HCT116 (cell line): ENCODE data around the gene LZIC. TPM values are rescaled to one million over a fixed set of nuclear protein-coding genes. Genes with fewer than 3 reads are reported as not detected.

Experiments
- ATAC-seq: fragments of 200-7000 bp; cut with Tn5 transposase; 2 replicates; pipeline ENCODE4 v1.9.1; 2020; ENCODE audit warnings: mild to moderate bottlenecking, moderate library complexity
- BruUV-seq: library from RNA; stranded (reverse); fragments of 400-500 nt; replicated peaks from 2 replicates; lab custom pipeline; 2021; lab: Mats Ljungman, UMichigan
- CTCF ChIA-PET: fragments of 300-600 bp; sonication (Branson Sonifier 250); formaldehyde crosslinking; loops from one replicate; lab custom pipeline; 2021; ENCODE audit warnings: antibody characterized with exemption; lab: Charles Lee
- POLR2A ChIA-PET: fragments of 300-600, 350-600 bp; sonication (Branson Sonifier 250); formaldehyde crosslinking; loops from one replicate; lab custom pipeline; 2021; ENCODE audit warnings: antibody characterized with exemption; lab: Charles Lee
- RAD21 ChIA-PET, 2 experiments: fragments of 300-600 bp; sonication (Branson Sonifier 250); formaldehyde crosslinking; loops; one replicate each; lab custom pipeline; 2023; ENCODE audit warnings: low total read pairs in 2 of 2; ENCODE audit not compliant: uncharacterized antibody in 2 of 2, unreplicated experiment in 2 of 2, low non-redundant PET in 1 of 2; lab: Charles Lee
- DNase-seq: peaks from one replicate; pipeline ENCODE4 v3.0.0-alpha.2; 2010; ENCODE audit warnings: low read depth, low spot score
- H2AFZ ChIP-seq: fragments of 200-600 bp; shearing (Covaris generic), sonication (generic); 2 replicates; pipeline ENCODE4 v1.6.1; 2017; ENCODE audit warnings: low read depth, mixed run types, mixed read lengths, antibody characterized with exemption, low read length; ENCODE audit not compliant: poor library complexity, severe bottlenecking
- H3K27ac ChIP-seq: 2 replicates; pipeline ENCODE4 v1.5.1; 2012; ENCODE audit warnings: low read depth, low read length
- H3K27me3 ChIP-seq: fragments of 200-600 bp; sonication (generic); 2 replicates; pipeline ENCODE4 v1.6.1; 2016; ENCODE audit warnings: mixed run types, low read length, mixed read lengths; ENCODE audit not compliant: insufficient read depth
- H3K36me3 ChIP-seq, 2 experiments: fragments of 200-500 bp in 1 of 2; fragments of 200-600 bp in 1 of 2; sonication (Bioruptor generic) in 1 of 2; sonication (generic) in 1 of 2; 2 replicates each; pipeline versions ENCODE4 v1.5.1 to v1.6.1; 2014 to 2016; ENCODE audit warnings: low read length in 2 of 2, inconsistent platforms in 1 of 2, mixed read lengths in 1 of 2, mixed run types in 1 of 2; ENCODE audit not compliant: insufficient read depth in 2 of 2, control insufficient read depth in 1 of 2
- H3K4me1 ChIP-seq, 2 experiments: fragments of 200-600 bp in 1 of 2; sonication (generic) in 1 of 2; 2 replicates each; pipeline versions ENCODE4 v1.5.1 to v1.6.1; 2012 to 2017; ENCODE audit warnings: low read length in 2 of 2, inconsistent platforms in 1 of 2, mild to moderate bottlenecking in 1 of 2, mixed read lengths in 1 of 2, mixed run types in 1 of 2, moderate library complexity in 1 of 2; ENCODE audit not compliant: insufficient read depth in 2 of 2, control insufficient read depth in 1 of 2
- H3K4me2 ChIP-seq: fragments of 200-600 bp; sonication (generic); 2 replicates; pipeline ENCODE4 v1.6.1; 2017; ENCODE audit warnings: mixed run types, low read length, mixed read lengths
- H3K4me3 ChIP-seq, 2 experiments: fragments of 200-600 bp in 1 of 2; sonication (generic) in 1 of 2; replicated peaks in 1 of 2; 2 replicates each; pipeline ENCODE4 v1.5.1; 2011 to 2016; ENCODE audit warnings: low read length in 2 of 2, control low read depth in 1 of 2, low read depth in 1 of 2, mild to moderate bottlenecking in 1 of 2, mixed read lengths in 1 of 2, mixed run types in 1 of 2
- H3K79me2 ChIP-seq: fragments of 200-600 bp; sonication (generic); 2 replicates; pipeline ENCODE4 v1.6.1; 2017; ENCODE audit warnings: mild to moderate bottlenecking, mixed run types, low read length, moderate library complexity, mixed read lengths; ENCODE audit not compliant: insufficient read depth
- H3K9ac ChIP-seq: fragments of 200-600 bp; sonication (generic); 2 replicates; pipeline ENCODE4 v1.6.1; 2016; ENCODE audit warnings: low read length, mixed read lengths
- H3K9me2 ChIP-seq: fragments of 200-600 bp; sonication (generic), shearing (Covaris generic); 2 replicates; pipeline ENCODE4 v1.6.1; 2017; ENCODE audit warnings: mixed run types, mild to moderate bottlenecking, moderate library complexity; ENCODE audit not compliant: insufficient read depth
- H3K9me3 ChIP-seq, 2 experiments: fragments of 200-500 bp in 1 of 2; fragments of 200-600 bp in 1 of 2; sonication (Bioruptor generic) in 1 of 2; sonication (generic) in 1 of 2; 2 replicates each; pipeline ENCODE4 v1.6.1; 2014 to 2017; ENCODE audit warnings: low read length in 2 of 2, mixed read lengths in 2 of 2, inconsistent platforms in 1 of 2, low read depth in 1 of 2, mild to moderate bottlenecking in 1 of 2, mixed run types in 1 of 2, moderate library complexity in 1 of 2; ENCODE audit not compliant: control insufficient read depth in 1 of 2, insufficient read depth in 1 of 2
- H4K20me1 ChIP-seq: fragments of 200-600 bp; sonication (generic), shearing (Covaris generic); 2 replicates; pipeline ENCODE4 v1.6.1; 2017; ENCODE audit warnings: mixed run types, mild to moderate bottlenecking, moderate library complexity; ENCODE audit not compliant: insufficient read depth
- CBX3 ChIP-seq: IDR thresholded peaks from 2 replicates; pipeline ENCODE4 v1.6.1; 2012; ENCODE audit warnings: low read depth
- CEBPB ChIP-seq: IDR thresholded peaks from 2 replicates; pipeline ENCODE4 v1.6.1; 2012; ENCODE audit warnings: low read depth
- EGR1 ChIP-seq: IDR thresholded peaks from 2 replicates; pipeline ENCODE4 v1.6.1; 2012; ENCODE audit warnings: low read depth
- ELF1 ChIP-seq: IDR thresholded peaks from 2 replicates; pipeline ENCODE4 v1.6.1; 2012; ENCODE audit warnings: low read depth, borderline replicate concordance
- EZH2 ChIP-seq: fragments of 200-600 bp; sonication (generic); IDR thresholded peaks from 2 replicates; pipeline ENCODE4 v1.6.1; 2017; ENCODE audit warnings: antibody characterized with exemption, mixed run types
- EZH2phosphoT487 ChIP-seq: fragments of 200-600 bp; IDR thresholded peaks from 2 replicates; pipeline ENCODE4 v1.6.1; 2018; ENCODE audit warnings: antibody characterized with exemption, borderline replicate concordance
- FOSL1 ChIP-seq: IDR thresholded peaks from 2 replicates; pipeline ENCODE4 v1.6.1; 2012; ENCODE audit warnings: low read depth
- JUND ChIP-seq: IDR thresholded peaks from 2 replicates; pipeline ENCODE4 v1.6.1; 2012
- POLR2A ChIP-seq: IDR thresholded peaks from 2 replicates; pipeline ENCODE4 v1.7.0; 2011; ENCODE audit warnings: borderline replicate concordance; ENCODE audit not compliant: insufficient read depth, insufficient read length; ENCODE audit errors: extremely low read depth
- POLR2AphosphoS5 ChIP-seq: IDR thresholded peaks from 2 replicates; pipeline ENCODE4 v1.6.1; 2011; ENCODE audit warnings: mild to moderate bottlenecking, low read depth, low read length, moderate library complexity
- RAD21 ChIP-seq: IDR thresholded peaks from 2 replicates; pipeline ENCODE4 v1.6.1; 2012; ENCODE audit warnings: low read depth, mild to moderate bottlenecking
- SP1 ChIP-seq: IDR thresholded peaks from 2 replicates; pipeline ENCODE4 v1.6.1; 2012; ENCODE audit warnings: low read depth
- SRF ChIP-seq: IDR thresholded peaks from 2 replicates; pipeline ENCODE4 v1.6.1; 2012; ENCODE audit warnings: low read depth
- TCF7L2 ChIP-seq: IDR thresholded peaks from 2 replicates; pipeline ENCODE4 v1.7.0; 2011; ENCODE audit warnings: borderline replicate concordance, inconsistent platforms; ENCODE audit not compliant: insufficient read depth, insufficient read length; ENCODE audit errors: extremely low read depth
- YY1 ChIP-seq: IDR thresholded peaks from 2 replicates; pipeline ENCODE4 v1.6.1; 2011; ENCODE audit warnings: low read length, low read depth, moderate library complexity, mild to moderate bottlenecking; ENCODE audit not compliant: insufficient replicate concordance; ENCODE audit errors: extremely low read depth
- ZFX ChIP-seq: fragments of 450-650 bp; IDR thresholded peaks from 2 replicates; pipeline ENCODE4 v1.6.1; 2017
- ZNF274 ChIP-seq: fragments of 200-500 bp; sonication (Bioruptor generic); IDR thresholded peaks from 2 replicates; pipeline ENCODE4 v1.6.1; 2014; ENCODE audit warnings: mild to moderate bottlenecking, low read depth, low read length, inconsistent platforms
- intact Hi-C: fragments of 100-400 bp; cut with micrococcal nuclease; formaldehyde crosslinking; loops from 2 replicates; pipeline ENCODE4 v1.10.0; 2022
- total RNA-seq: library from RNA; stranded (reverse); gene quantifications from one replicate; pipeline ENCODE4 v1.2.1, GENCODE V29; 2021; ENCODE audit not compliant: unreplicated experiment
- TF ChIP-seq, protein P1 (sequence below): IDR thresholded peaks from 2 replicates; pipeline ENCODE4 v1.6.1; 2012
- TF ChIP-seq, protein P2 (sequence below): IDR thresholded peaks from 2 replicates; pipeline ENCODE4 v1.6.1; 2012; ENCODE audit warnings: low read depth
- TF ChIP-seq, protein P3 (sequence below): IDR thresholded peaks from 2 replicates; pipeline ENCODE4 v1.6.1; 2012
- TF ChIP-seq, protein P4 (sequence below), 3 experiments: fragments of 200-600 bp in 1 of 3; sonication (generic) in 1 of 3; IDR thresholded peaks in 2 of 3; conservative IDR thresholded peaks in 1 of 3; 2 replicates each; pipeline ENCODE4 v1.5.1; 2012 to 2017; ENCODE audit warnings: low read depth in 2 of 3, low read length in 2 of 3, antibody characterized with exemption in 1 of 3, borderline replicate concordance in 1 of 3, control low read depth in 1 of 3, mild to moderate bottlenecking in 1 of 3, mixed read lengths in 1 of 3, mixed run types in 1 of 3, moderate library complexity in 1 of 3; ENCODE audit not compliant: insufficient read depth in 1 of 3

Gene LZIC
- total RNA-seq, 1 experiment from 2014 or later, result 26.6 TPM

DNA sequence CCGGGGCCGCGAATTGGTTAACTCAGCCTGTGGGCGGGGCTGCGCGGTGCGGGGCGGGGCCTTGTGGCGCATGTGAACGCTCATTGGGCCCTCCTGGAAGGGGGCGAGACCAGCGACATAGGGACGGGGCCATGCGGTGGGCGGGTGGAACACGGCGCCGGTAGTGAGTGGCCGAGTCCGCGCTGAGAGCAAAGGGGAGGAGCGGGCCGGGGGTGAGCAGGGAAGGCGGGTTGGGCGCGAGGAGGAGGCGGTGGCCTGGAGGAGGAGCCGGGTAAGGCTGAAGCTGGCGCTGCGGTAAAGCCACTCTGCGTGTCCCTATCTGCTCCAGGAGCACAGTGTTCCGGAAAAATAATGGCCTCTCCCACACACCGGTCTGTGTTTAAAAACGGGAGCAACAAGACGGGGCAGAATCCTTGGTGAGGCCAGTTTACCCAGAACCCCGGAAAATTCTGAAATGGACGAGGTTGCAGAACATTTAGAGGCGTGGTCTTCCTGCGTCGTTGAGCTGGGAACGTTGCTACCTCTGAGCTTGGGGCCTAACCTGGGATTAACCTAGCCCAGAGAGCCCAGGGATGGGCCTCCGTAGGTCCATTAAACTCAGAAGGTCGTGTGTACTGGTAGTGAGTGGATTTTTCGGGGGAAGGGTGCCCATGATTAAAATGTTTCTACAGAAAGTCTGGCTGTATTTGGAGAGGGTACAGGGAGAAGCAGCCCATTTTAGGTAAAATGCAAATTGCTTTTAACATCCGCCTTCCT lies 32.6 kb downstream of the LZIC start:
- H3K79me2 ChIP-seq, result peaks cover 7% of the 10 kb centered on the region; the same call in 1 of the 2 replicates
- intact Hi-C loops, result loop anchor here (2.0 kb wide), 1 partner anchor 32 kb away; the partner anchor contains the start of genes LZIC and NMNAT1
- CTCF ChIA-PET, result interaction anchor here (0.7 to 1.4 kb wide), 5 partner anchors 17 to 39 kb away, joined by 3 to 5 read pairs (median 4); partner anchors contain the start of genes LZIC and NMNAT1
- no peak for TF ChIP-seq CBX3
- TF ChIP-seq CEBPB, result no peak
- TF ChIP-seq RAD21, result no peak
- TF ChIP-seq ZFX, result no peak
- TF ChIP-seq, protein P1, sequence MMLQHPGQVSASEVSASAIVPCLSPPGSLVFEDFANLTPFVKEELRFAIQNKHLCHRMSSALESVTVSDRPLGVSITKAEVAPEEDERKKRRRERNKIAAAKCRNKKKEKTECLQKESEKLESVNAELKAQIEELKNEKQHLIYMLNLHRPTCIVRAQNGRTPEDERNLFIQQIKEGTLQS, result no peak
- TF ChIP-seq, protein P2, sequence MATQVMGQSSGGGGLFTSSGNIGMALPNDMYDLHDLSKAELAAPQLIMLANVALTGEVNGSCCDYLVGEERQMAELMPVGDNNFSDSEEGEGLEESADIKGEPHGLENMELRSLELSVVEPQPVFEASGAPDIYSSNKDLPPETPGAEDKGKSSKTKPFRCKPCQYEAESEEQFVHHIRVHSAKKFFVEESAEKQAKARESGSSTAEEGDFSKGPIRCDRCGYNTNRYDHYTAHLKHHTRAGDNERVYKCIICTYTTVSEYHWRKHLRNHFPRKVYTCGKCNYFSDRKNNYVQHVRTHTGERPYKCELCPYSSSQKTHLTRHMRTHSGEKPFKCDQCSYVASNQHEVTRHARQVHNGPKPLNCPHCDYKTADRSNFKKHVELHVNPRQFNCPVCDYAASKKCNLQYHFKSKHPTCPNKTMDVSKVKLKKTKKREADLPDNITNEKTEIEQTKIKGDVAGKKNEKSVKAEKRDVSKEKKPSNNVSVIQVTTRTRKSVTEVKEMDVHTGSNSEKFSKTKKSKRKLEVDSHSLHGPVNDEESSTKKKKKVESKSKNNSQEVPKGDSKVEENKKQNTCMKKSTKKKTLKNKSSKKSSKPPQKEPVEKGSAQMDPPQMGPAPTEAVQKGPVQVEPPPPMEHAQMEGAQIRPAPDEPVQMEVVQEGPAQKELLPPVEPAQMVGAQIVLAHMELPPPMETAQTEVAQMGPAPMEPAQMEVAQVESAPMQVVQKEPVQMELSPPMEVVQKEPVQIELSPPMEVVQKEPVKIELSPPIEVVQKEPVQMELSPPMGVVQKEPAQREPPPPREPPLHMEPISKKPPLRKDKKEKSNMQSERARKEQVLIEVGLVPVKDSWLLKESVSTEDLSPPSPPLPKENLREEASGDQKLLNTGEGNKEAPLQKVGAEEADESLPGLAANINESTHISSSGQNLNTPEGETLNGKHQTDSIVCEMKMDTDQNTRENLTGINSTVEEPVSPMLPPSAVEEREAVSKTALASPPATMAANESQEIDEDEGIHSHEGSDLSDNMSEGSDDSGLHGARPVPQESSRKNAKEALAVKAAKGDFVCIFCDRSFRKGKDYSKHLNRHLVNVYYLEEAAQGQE, result no peak
- peak; percentile 6 for TF ChIP-seq YY1
- no peak for TF ChIP-seq JUND
- TF ChIP-seq EZH2, result no peak
- no peak for TF ChIP-seq ELF1
- TF ChIP-seq SP1, result peak; percentile 79
- no peak for TF ChIP-seq FOSL1
- TF ChIP-seq TCF7L2, result no peak
- TF ChIP-seq, protein P3, sequence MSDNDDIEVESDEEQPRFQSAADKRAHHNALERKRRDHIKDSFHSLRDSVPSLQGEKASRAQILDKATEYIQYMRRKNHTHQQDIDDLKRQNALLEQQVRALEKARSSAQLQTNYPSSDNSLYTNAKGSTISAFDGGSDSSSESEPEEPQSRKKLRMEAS, result peak; percentile 82
- peak; percentile 29 for TF ChIP-seq POLR2A
- peak; percentile 64; the same call in 1 of the 2 replicates for TF ChIP-seq EGR1
- peak; percentile 69 for TF ChIP-seq POLR2AphosphoS5
- TF ChIP-seq SRF, result peak; percentile 98
- TF ChIP-seq ZNF274, result no peak
- TF ChIP-seq, protein P4, sequence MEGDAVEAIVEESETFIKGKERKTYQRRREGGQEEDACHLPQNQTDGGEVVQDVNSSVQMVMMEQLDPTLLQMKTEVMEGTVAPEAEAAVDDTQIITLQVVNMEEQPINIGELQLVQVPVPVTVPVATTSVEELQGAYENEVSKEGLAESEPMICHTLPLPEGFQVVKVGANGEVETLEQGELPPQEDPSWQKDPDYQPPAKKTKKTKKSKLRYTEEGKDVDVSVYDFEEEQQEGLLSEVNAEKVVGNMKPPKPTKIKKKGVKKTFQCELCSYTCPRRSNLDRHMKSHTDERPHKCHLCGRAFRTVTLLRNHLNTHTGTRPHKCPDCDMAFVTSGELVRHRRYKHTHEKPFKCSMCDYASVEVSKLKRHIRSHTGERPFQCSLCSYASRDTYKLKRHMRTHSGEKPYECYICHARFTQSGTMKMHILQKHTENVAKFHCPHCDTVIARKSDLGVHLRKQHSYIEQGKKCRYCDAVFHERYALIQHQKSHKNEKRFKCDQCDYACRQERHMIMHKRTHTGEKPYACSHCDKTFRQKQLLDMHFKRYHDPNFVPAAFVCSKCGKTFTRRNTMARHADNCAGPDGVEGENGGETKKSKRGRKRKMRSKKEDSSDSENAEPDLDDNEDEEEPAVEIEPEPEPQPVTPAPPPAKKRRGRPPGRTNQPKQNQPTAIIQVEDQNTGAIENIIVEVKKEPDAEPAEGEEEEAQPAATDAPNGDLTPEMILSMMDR (IDR thresholded peaks at IDR 0.05 in 2 of 3, conservative IDR thresholded peaks at IDR 0.05 in 1 of 3; ENCODE audit: borderline replicate concordance in 1 of 3, insufficient read depth in 1 of 3, low read depth in 2 of 3, low read length in 2 of 3), result no peak
- no peak for TF ChIP-seq EZH2phosphoT487

More for the DNA sequence above, 32.6 kb downstream of the LZIC start:
- peak; percentile 96 for ATAC-seq
- peak overlapping the region; percentile 65 for H3K9ac ChIP-seq
- H3K27me3 ChIP-seq, result no peaks in the 10 kb centered on the region
- ChIA-PET POLR2A (interaction anchor here (0.6 to 0.8 kb wide), 2 partner anchors 8 to 20 kb away, joined by 3 to 4 read pairs; no protein-coding TSS in a partner anchor), RAD21 (interaction anchor here in 1 of 2 experiments (1.2 kb wide), 1 partner anchor 33 kb away, joined by 3 read pairs; no protein-coding TSS in a partner anchor)
- peak overlapping the region; percentile 77 for H3K4me2 ChIP-seq
- no peaks in the 10 kb centered on the region for H3K36me3 ChIP-seq
- H4K20me1 ChIP-seq, result no peaks in the 10 kb centered on the region
- no peaks in the 10 kb centered on the region for H3K9me3 ChIP-seq
- H3K27ac ChIP-seq, result peak overlapping the region; percentile 90
- peak overlapping the region; percentile 45 to 63 for H3K4me3 ChIP-seq
- H3K9me2 ChIP-seq, result no peaks in the 10 kb centered on the region
- BruUV-seq, result TSS peak; percentile 97
- H2AFZ ChIP-seq, result peak overlapping the region; percentile 69
- DNase-seq, result peak; percentile 97
- peaks cover 10 to 23% of the 10 kb centered on the region in 2 experiments for H3K4me1 ChIP-seq
